Peyer's patch (tissue), 4 donors: ENCODE data around the gene RAB17. TPM values are rescaled to one million over a fixed set of nuclear protein-coding genes. Genes with fewer than 3 reads are reported as not detected.

Experiments used
- DNase-seq, 3 donors: peaks; one replicate each; pipeline ENCODE4 v3.0.0-alpha.2; 2017 to 2019
- H3K27ac ChIP-seq, 4 donors: fragments of 200-600 bp; sonication (generic); one replicate each; pipeline ENCODE4 v1.5.1; 2016 to 2019
- H3K27me3 ChIP-seq, 2 donors: fragments of 200-600 bp; sonication (generic); one replicate each; pipeline ENCODE4 v1.5.1; 2019
- H3K36me3 ChIP-seq, 3 donors: fragments of 200-600 bp; sonication (generic); one replicate each; pipeline ENCODE4 v1.5.1; 2016 to 2019
- H3K4me1 ChIP-seq, 4 donors: fragments of 200-600 bp; sonication (generic); one replicate each; pipeline ENCODE4 v1.5.1; 2016 to 2019
- H3K4me3 ChIP-seq, 4 donors: fragments of 200-600 bp; sonication (generic); 1 replicate in 3 of 4; 2 replicates in 1 of 4; pipeline ENCODE4 v1.5.1; 2016 to 2019; ENCODE audit warnings: mild to moderate bottlenecking in 1 of 4
- H3K9me3 ChIP-seq, 4 donors: fragments of 200-600 bp; sonication (generic); one replicate each; pipeline ENCODE4 v1.5.1; 2016 to 2019; ENCODE audit warnings: mild to moderate bottlenecking in 1 of 4
- CTCF ChIP-seq, 6 experiments: fragments of 450-650 bp in 4 of 6; fragments of 200-600 bp in 2 of 6; sonication (generic) in 1 of 6; IDR thresholded peaks; one replicate each; pipeline ENCODE4 v1.5.1; 2017 to 2019; ENCODE audit warnings: antibody characterized with exemption in 6 of 6, mild to moderate bottlenecking in 3 of 6, moderate library complexity in 1 of 6
- POLR2A ChIP-seq, 2 donors: fragments of 450-650 bp; IDR thresholded peaks; one replicate each; pipeline ENCODE4 v1.5.1; 2017; ENCODE audit warnings: antibody characterized with exemption in 2 of 2, mild to moderate bottlenecking in 2 of 2, moderate library complexity in 2 of 2
- total RNA-seq, 4 donors: library from RNA; depleted of rRNA; stranded (reverse); fragments of >200 nt; gene quantifications; one replicate each; pipeline ENCODE4 v1.1.0, GENCODE V29; 2016

RAB17 gene
- total RNA-seq, 4 donors from 2014 or later, result 66.0 to 244 (median 219) TPM

- Histone ChIP-seq H3K4me3 (no peak overlapping the region), H3K27me3 (no peaks in the 10 kb centered on the region)
- TF ChIP-seq POLR2A (IDR thresholded peaks at IDR 0.05) (no peak), CTCF (IDR thresholded peaks at IDR 0.05) (no peak)
Measured at GRCh38 chr2:237629739-237630138, 39.2 kb upstream of the RAB17 start.

DNA sequence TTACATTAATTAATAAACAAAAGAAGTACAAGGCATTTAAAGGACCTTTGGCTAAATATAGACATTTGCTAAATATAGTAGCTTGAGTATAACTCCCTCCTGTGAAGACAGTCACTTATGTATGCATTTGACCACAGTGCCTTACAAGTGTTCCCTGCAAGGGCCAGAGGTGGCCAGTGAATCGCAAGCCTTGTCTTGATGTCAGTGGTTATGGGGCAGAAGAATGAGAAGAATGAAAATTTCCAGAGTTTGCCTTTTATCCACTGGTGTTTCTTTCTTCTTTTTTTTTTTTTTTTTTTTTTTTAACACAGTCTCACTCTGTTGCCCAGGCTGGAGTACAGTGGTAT is 38.6 kb upstream of the RAB17 start:
- no peaks in the 10 kb centered on the region for H3K36me3 ChIP-seq
- no peak overlapping the region for H3K4me3 ChIP-seq
- DNase-seq, result no peak
- H3K9me3 ChIP-seq, result no peaks in the 10 kb centered on the region
- H3K27me3 ChIP-seq, result no peaks in the 10 kb centered on the region
- H3K4me1 ChIP-seq, result peaks cover 0 to 14% (median 4%) of the 10 kb centered on the region in 4 donors
- H3K27ac ChIP-seq, result no peak overlapping the region
- no peak for TF ChIP-seq CTCF (IDR thresholded peaks at IDR 0.05)
- no peak for TF ChIP-seq POLR2A (IDR thresholded peaks at IDR 0.05)

More at GRCh38 chr2:237629739-237630138, 39.2 kb upstream of the RAB17 start:
- no peaks in the 10 kb centered on the region for H3K36me3 ChIP-seq
- no peaks in the 10 kb centered on the region for H3K9me3 ChIP-seq
- H3K4me1 ChIP-seq, result peaks cover 0 to 14% (median 4%) of the 10 kb centered on the region in 4 donors
- no peak for DNase-seq
- H3K27ac ChIP-seq, result no peak overlapping the region

DNA sequence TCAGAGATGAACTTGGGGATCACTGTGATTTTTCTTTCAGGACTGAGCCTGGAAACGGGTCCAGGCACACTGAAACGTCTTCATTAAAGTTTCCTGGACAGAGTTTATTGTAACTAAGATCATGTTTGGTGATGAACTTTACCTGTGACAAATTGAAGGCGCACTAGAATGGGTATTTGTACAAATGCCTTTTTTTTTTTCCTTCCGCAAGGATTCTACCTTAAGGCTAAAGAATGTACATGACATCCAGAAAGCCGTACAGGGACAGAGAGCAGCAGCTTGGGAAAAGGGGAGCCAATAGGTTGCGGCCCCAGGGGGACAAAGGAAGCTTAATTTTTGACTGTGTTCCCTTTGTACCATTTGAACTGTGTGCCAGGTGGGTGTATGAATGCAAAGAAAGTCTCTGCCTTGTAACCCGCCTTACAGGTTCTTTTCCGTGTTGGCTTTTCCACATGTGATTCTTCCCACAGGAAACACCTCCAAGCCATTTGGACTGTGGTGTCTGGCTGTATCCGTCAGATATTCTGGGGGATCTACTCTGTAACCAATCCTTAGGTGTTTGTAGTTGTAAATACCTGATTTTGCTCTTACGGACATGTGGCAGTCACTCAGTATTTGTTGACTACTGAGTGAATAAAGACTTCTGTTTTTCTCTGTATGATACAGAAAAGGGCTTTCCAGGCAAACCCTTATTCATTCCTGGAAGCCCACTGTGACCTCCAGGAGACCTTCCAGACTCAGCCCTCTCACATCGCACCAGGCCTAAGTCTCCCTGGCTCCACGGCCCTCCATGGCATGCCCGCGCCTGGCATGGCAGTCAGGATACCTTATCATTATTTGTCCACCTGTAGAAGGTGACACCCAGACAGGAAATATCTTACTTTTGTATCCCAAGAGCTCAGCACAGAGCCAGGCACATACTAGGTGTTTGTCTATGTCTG is 38.0 kb upstream of the RAB17 start:
- TF ChIP-seq POLR2A (IDR thresholded peaks at IDR 0.05), result no peak
- no peak for TF ChIP-seq CTCF (IDR thresholded peaks at IDR 0.05)
- peaks cover 0 to 14% (median 4%) of the 10 kb centered on the region in 4 donors for H3K4me1 ChIP-seq
- peak overlapping the region in 1 of 4 donors; percentile 66 for H3K27ac ChIP-seq
- peak overlapping the region; percentile 40 to 72 (median 60) for H3K4me3 ChIP-seq
- H3K27me3 ChIP-seq, result no peaks in the 10 kb centered on the region
- DNase-seq, result no peak
- H3K36me3 ChIP-seq, result no peaks in the 10 kb centered on the region
- H3K9me3 ChIP-seq, result no peaks in the 10 kb centered on the region

- DNase-seq, result no peak
- H3K4me3 ChIP-seq, result peak within 1 kb of the TSS; percentile 40 to 72 (median 60)
- H3K27ac ChIP-seq, result peak within 1 kb of the TSS in 3 of 4 donors; percentile 58 to 66 (median 59)
Measured at GRCh38 chr2:237627441-237628246, 37.1 kb upstream of the RAB17 start, which contains the start of gene LRRFIP1. Gene LRRFIP1, plus strand, starts transcription at chr2:237627587. Its CDS starts 58 bp downstream, at chr2:237627645.

More at GRCh38 chr2:237627441-237628246, 37.1 kb upstream of the RAB17 start, which contains the start of gene LRRFIP1:
- no peaks in the 10 kb centered on the region for H3K27me3 ChIP-seq
- H3K4me1 ChIP-seq, result peaks cover 0 to 14% (median 4%) of the 10 kb centered on the region in 4 donors
- TF ChIP-seq POLR2A (IDR thresholded peaks at IDR 0.05) (no peak), CTCF (IDR thresholded peaks at IDR 0.05) (no peak)
- no peaks in the 10 kb centered on the region for H3K9me3 ChIP-seq
- no peaks in the 10 kb centered on the region for H3K36me3 ChIP-seq
